HG03521 (cell line): ENCODE results near the gene UNC119B.
A peak's percentile ranks its signal among the peaks of the same experiment; 100 is the strongest.

ENCODE experiments used
- ATAC-seq: cut with Tn5 transposase; IDR thresholded peaks from one replicate; pipeline ENCODE4 v1.9.1; 2021; ENCODE audit warnings: mild to moderate bottlenecking, moderate library complexity; ENCODE audit not compliant: unreplicated experiment

UNC119B gene

GRCh38 chr12:120687578-120688289 is 22.5 kb upstream of the UNC119B start:
- no peak for ATAC-seq

- ATAC-seq, result no peak
Measured at GRCh38 chr12:120688527-120689071, 21.7 kb upstream of the UNC119B start.

GRCh38 chr12:120689397-120690082 is 20.7 kb upstream of the UNC119B start:
- ATAC-seq, result no peak

GRCh38 chr12:120690083-120690450 is 20.2 kb upstream of the UNC119B start:
- no peak for ATAC-seq

GRCh38 chr12:120690978-120691377 is 19.3 kb upstream of the UNC119B start:
- ATAC-seq, result no peak

- no peak for ATAC-seq
Measured at GRCh38 chr12:120692524-120693033, 17.7 kb upstream of the UNC119B start.

- ATAC-seq, result no peak
Measured at GRCh38 chr12:120693848-120694247, 16.4 kb upstream of the UNC119B start.

- ATAC-seq, result no peak
Measured at GRCh38 chr12:120696626-120697025, 13.6 kb upstream of the UNC119B start.

GRCh38 chr12:120697344-120697743 is 12.9 kb upstream of the UNC119B start:
- no peak for ATAC-seq

- ATAC-seq, result no peak
Measured at GRCh38 chr12:120698665-120699064, 11.6 kb upstream of the UNC119B start.

- no peak for ATAC-seq
Measured at GRCh38 chr12:120699553-120699952, 10.7 kb upstream of the UNC119B start.

GRCh38 chr12:120700886-120701285 is 9.4 kb upstream of the UNC119B start:
- ATAC-seq, result no peak

- no peak for ATAC-seq
Measured at GRCh38 chr12:120702637-120703036, 7.6 kb upstream of the UNC119B start.

GRCh38 chr12:120703311-120703942 is 6.8 kb upstream of the UNC119B start:
- ATAC-seq, result no peak

- ATAC-seq, result no peak
Measured at GRCh38 chr12:120705618-120706017, 4.6 kb upstream of the UNC119B start.

- no peak for ATAC-seq
Measured at GRCh38 chr12:120706029-120706428, 4.2 kb upstream of the UNC119B start.

GRCh38 chr12:120708651-120709050 is 1.6 kb upstream of the UNC119B start:
- ATAC-seq, result no peak

- peak; percentile 33 for ATAC-seq
Measured at GRCh38 chr12:120710805-120711296, 593 bp downstream of the UNC119B start.

- ATAC-seq, result no peak
Measured at GRCh38 chr12:120711411-120711810, 1.2 kb downstream of the UNC119B start.

- no peak for ATAC-seq
Measured at GRCh38 chr12:120712610-120713009, 2.4 kb downstream of the UNC119B start.

- no peak for ATAC-seq
Measured at GRCh38 chr12:120713861-120714482, 3.7 kb downstream of the UNC119B start.
